ENCODE data around the gene EFNA3. TPM values are rescaled to one million over a fixed set of nuclear protein-coding genes. Genes with fewer than 3 reads are reported as not detected.

Gene EFNA3
- total and polyA plus RNA-seq, 9 of the 15 experiments (the other 6 are each of a cell fraction or from before 2014, with no cell fraction given): 0.59 to 7.9 (median 4.7) TPM

DNA sequence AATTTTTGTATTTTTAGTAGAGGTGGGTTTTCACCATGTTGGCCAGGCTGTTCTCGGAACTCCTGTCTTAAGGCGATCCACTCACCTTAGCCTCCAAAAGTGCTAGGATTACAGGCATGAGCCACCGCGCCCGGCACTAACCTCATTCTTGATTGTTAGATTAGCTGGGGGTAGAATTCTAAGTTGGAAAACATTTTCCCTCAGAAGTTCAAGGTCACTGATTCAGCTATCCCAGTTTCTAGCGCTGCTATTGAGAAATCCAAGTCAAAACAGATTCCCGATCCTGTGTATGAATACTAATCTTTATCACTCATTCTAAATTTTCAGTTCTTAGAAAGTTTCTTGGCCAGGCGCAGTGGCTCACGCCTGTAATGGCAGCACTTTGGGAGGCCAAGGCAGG, 24.7 kb downstream of the EFNA3 start:
- FAIRE-seq (no peak), DNase-seq (ENCODE audit: extremely low read depth in 1 of 4, low spot score in 3 of 4) (no peak), ATAC-seq (no peak)
- BruUV-seq (replicated peaks): no TSS peak
- no peaks in the 10 kb centered on the region for H3K36me3 ChIP-seq (ENCODE audit: control insufficient read depth, insufficient read depth, low read length)
- WGBS (ENCODE audit: insufficient coverage, low coverage, missing lambda C conversion rate): 50% methylated on average over 9 of the region's 9 CpGs
- intact Hi-C loops (cut with micrococcal nuclease): no loop called here
- no peaks in the 10 kb centered on the region for H3K27me3 ChIP-seq (ENCODE audit: control insufficient read depth in 2 of 2, insufficient read depth in 2 of 2, low read length in 2 of 2)
- H3K4me1 ChIP-seq (replicated peaks in 1 of 2; ENCODE audit: control insufficient read depth in 2 of 2, insufficient read depth in 2 of 2, low read length in 2 of 2): peaks cover 7 to 12% of the 10 kb centered on the region in 2 experiments; a peak in 4 of 5 replicates
- H3K9me1 ChIP-seq (ENCODE audit: control insufficient read depth, insufficient read depth, low read length): no peaks in the 10 kb centered on the region
- in situ Hi-C loops (cut with MboI): no loop called here
- no peak overlapping the region for H3K4me2 ChIP-seq (ENCODE audit: insufficient read depth, low read length)
- H3K9me3 ChIP-seq (replicated peaks; ENCODE audit: control insufficient read depth, insufficient read depth, low read depth, low read length): no peaks in the 10 kb centered on the region
- no peaks in the 10 kb centered on the region for H4K20me1 ChIP-seq (replicated peaks; ENCODE audit: control insufficient read depth, insufficient read depth, low read length)
- H2AFZ ChIP-seq (ENCODE audit: low read depth, low read length): no peak overlapping the region
- H3K9ac ChIP-seq (ENCODE audit: insufficient read depth in 1 of 2, low read depth in 2 of 2, low read length in 2 of 2): no peak overlapping the region
- CTCF ChIA-PET (ENCODE audit: low intra/inter-chr PET ratio): no interaction called here
- H3K79me2 ChIP-seq (ENCODE audit: control insufficient read depth, insufficient read depth, low read length): no peaks in the 10 kb centered on the region
- H3K27ac ChIP-seq (ENCODE audit: extremely low read depth, low read depth, low read length): no peak overlapping the region
- no peak for TF ChIP-seq FOSL1 (tag; conservative IDR thresholded peaks at IDR 0.05)
- TF ChIP-seq ZHX1 (conservative IDR thresholded peaks at IDR 0.05; ENCODE audit: low read length): no peak
- TF ChIP-seq LARP7 (IDR thresholded peaks at IDR 0.05): no peak
- no peak for TF ChIP-seq GMEB1 (CRISPR knock-in tag; IDR thresholded peaks at IDR 0.05)
- TF ChIP-seq RERE (CRISPR knock-in tag; IDR thresholded peaks at IDR 0.05; ENCODE audit: borderline replicate concordance): no peak
- no peak for TF ChIP-seq FOS (IDR thresholded peaks at IDR 0.05; ENCODE audit: extremely low read depth, insufficient read length)
- TF ChIP-seq ZC3H8 (IDR thresholded peaks at IDR 0.05): no peak
- no peak for TF ChIP-seq ARID1B (IDR thresholded peaks at IDR 0.05)
- TF ChIP-seq MTA3 (IDR thresholded peaks at IDR 0.05; ENCODE audit: borderline replicate concordance): no peak
- no peak for TF ChIP-seq ZNF408 (CRISPR knock-in tag; IDR thresholded peaks at IDR 0.05; ENCODE audit: low read depth)
- no peak for TF ChIP-seq GATAD2A (IDR thresholded peaks at IDR 0.05)
- POLR2A ChIA-PET: no interaction called here
- no peak overlapping the region for H3K4me3 ChIP-seq
